GM12878 (cell line): ENCODE measurements around the gene SAMD7. TPM values are rescaled to one million over a fixed set of nuclear protein-coding genes. Genes with fewer than 3 reads are reported as not detected.

ENCODE experiments used
- ATAC-seq: fragments of 200-7000 bp; cut with Tn5 transposase; 3 replicates; pipeline ENCODE4 v1.9.1; 2020; ENCODE audit warnings: mild to moderate bottlenecking, moderate library complexity
- BruUV-seq: library from RNA; stranded (reverse); fragments of 400-500 nt; replicated peaks from 2 replicates; lab custom pipeline; 2021; lab: Mats Ljungman, UMichigan
- CTCF ChIA-PET: fragments of 300-600 bp; sonication (Branson Sonifier 250); formaldehyde crosslinking; extraction: SDS; loops from one replicate; lab custom pipeline; 2021; ENCODE audit warnings: inconsistent platforms; lab: Yijun Ruan, JAX
- POLR2A ChIA-PET: fragments of 350-600 bp; formaldehyde crosslinking; extraction: SDS; loops from one replicate; lab custom pipeline; 2021; ENCODE audit warnings: inconsistent platforms; lab: Charles Lee
- RAD21 ChIA-PET: fragments of 300-600 bp; sonication (Branson Sonifier 250); formaldehyde crosslinking; loops from one replicate; lab custom pipeline; 2023; ENCODE audit warnings: antibody characterized with exemption; ENCODE audit not compliant: unreplicated experiment; lab: Charles Lee
- SMC1A ChIA-PET: fragments of 300-600 bp; sonication (Branson Sonifier 250); formaldehyde crosslinking; loops from one replicate; lab custom pipeline; 2023; ENCODE audit not compliant: unreplicated experiment, uncharacterized antibody; lab: Charles Lee
- DNase-seq: peaks from one replicate; pipeline ENCODE4 v3.0.0-alpha.2; 2011; ENCODE audit warnings: low read depth, low spot score
- FAIRE-seq: peaks from 3 replicates; lab custom pipeline; 2011; peaks lifted over from hg19 to GRCh38; lab: Jason Lieb, UNC
- H2AFZ ChIP-seq: 2 replicates; pipeline ENCODE4 v1.6.0; 2011; ENCODE audit warnings: low read depth, low read length, control low read depth; ENCODE audit not compliant: control insufficient read depth
- H3K27ac ChIP-seq: 2 replicates; pipeline ENCODE4 v1.5.1; 2011; ENCODE audit warnings: control low read depth; ENCODE audit not compliant: control insufficient read depth, insufficient read depth
- H3K27me3 ChIP-seq, 2 experiments: replicated peaks in 1 of 2; 2 replicates each; pipeline versions ENCODE4 v1.6.0 to v1.6.1; 2011; ENCODE audit warnings: low read length in 1 of 2; ENCODE audit not compliant: control insufficient read depth in 2 of 2, insufficient read depth in 2 of 2
- H3K36me3 ChIP-seq, 2 experiments: 2 replicates each; pipeline ENCODE4 v1.5.1; 2011; ENCODE audit warnings: low read length in 1 of 2; ENCODE audit not compliant: control insufficient read depth in 2 of 2, insufficient read depth in 2 of 2
- H3K4me1 ChIP-seq: 2 replicates; pipeline ENCODE4 v1.6.1; 2011; ENCODE audit warnings: mild to moderate bottlenecking, low read length, moderate library complexity, mixed read lengths; ENCODE audit not compliant: control insufficient read depth, insufficient read depth
- H3K4me2 ChIP-seq: 2 replicates; pipeline ENCODE4 v1.6.0; 2011; ENCODE audit warnings: control low read depth; ENCODE audit not compliant: control insufficient read depth, insufficient read depth
- H3K4me3 ChIP-seq: fragments of 200-600 bp; sonication (generic); 2 replicates; pipeline ENCODE4 v1.5.1; 2016
- H3K79me2 ChIP-seq: 2 replicates; pipeline ENCODE4 v1.6.0; 2011; ENCODE audit warnings: low read length; ENCODE audit not compliant: control insufficient read depth, insufficient read depth
- H3K9ac ChIP-seq: 2 replicates; pipeline ENCODE4 v1.8.0; 2011; ENCODE audit warnings: low read length, control low read depth, mixed read lengths; ENCODE audit not compliant: control insufficient read depth, insufficient read depth
- H3K9me3 ChIP-seq: replicated peaks from 3 replicates; pipeline ENCODE4 v1.5.1; 2011; ENCODE audit warnings: mild to moderate bottlenecking, low read length; ENCODE audit not compliant: control insufficient read depth, insufficient read depth
- H4K20me1 ChIP-seq: 2 replicates; pipeline ENCODE4 v1.6.0; 2011; ENCODE audit not compliant: control insufficient read depth, insufficient read depth
- BCL11A ChIP-seq: IDR thresholded peaks from 2 replicates; pipeline ENCODE4 v1.6.1; 2011; ENCODE audit warnings: low read depth, low read length
- ESRRA ChIP-seq: IDR thresholded peaks from 2 replicates; pipeline ENCODE4 v1.6.1; 2012; ENCODE audit warnings: mild to moderate bottlenecking, low read length, improper control_type of control experiment
- NFIC ChIP-seq: IDR thresholded peaks from 2 replicates; pipeline ENCODE4 v1.6.1; 2012; ENCODE audit warnings: low read depth, mild to moderate bottlenecking, inconsistent platforms, low read length, moderate library complexity
- PAX5 ChIP-seq: IDR thresholded peaks from 2 replicates; pipeline ENCODE4 v1.6.1; 2011; ENCODE audit warnings: low read depth, low read length, borderline replicate concordance
- RAD51 ChIP-seq: fragments of 450-650 bp; IDR thresholded peaks from 2 replicates; pipeline ENCODE4 v1.6.1; 2016; ENCODE audit warnings: moderate library complexity, mild to moderate bottlenecking, inconsistent platforms
- SMAD1 ChIP-seq: fragments of 450-650 bp; IDR thresholded peaks from 2 replicates; pipeline ENCODE4 v1.6.1; 2018; ENCODE audit warnings: mild to moderate bottlenecking, low read depth; ENCODE audit not compliant: partially characterized antibody
- SPI1 ChIP-seq: IDR thresholded peaks from 2 replicates; pipeline ENCODE4 v1.6.1; 2011; ENCODE audit warnings: low read depth, mild to moderate bottlenecking, low read length, moderate library complexity, borderline replicate concordance; ENCODE audit not compliant: insufficient read depth
- TCF3 ChIP-seq: IDR thresholded peaks from 2 replicates; pipeline ENCODE4 v1.6.1; 2012; ENCODE audit warnings: low read depth, mild to moderate bottlenecking, low read length, borderline replicate concordance; ENCODE audit not compliant: insufficient read depth
- TCF7 ChIP-seq: IDR thresholded peaks from 2 replicates; pipeline ENCODE4 v1.6.1; 2014; ENCODE audit warnings: antibody characterized with exemption, borderline replicate concordance
- ZNF217 ChIP-seq: fragments of 450-650 bp; IDR thresholded peaks from 2 replicates; pipeline ENCODE4 v1.6.1; 2017; ENCODE audit warnings: antibody characterized with exemption, mild to moderate bottlenecking
- WGBS: methylation state at CpG from one replicate; pipeline ENCODE4 v1.1.6; 2016; ENCODE audit warnings: low lambda C conversion rate; ENCODE audit not compliant: insufficient replicate concordance, insufficient coverage; ENCODE audit errors: missing lambda C conversion rate; 5-methylcytosine and 5-hydroxymethylcytosine counted together
- in situ Hi-C: fragments of 300-500 bp; cut with MboI; formaldehyde crosslinking; loops from 9 replicates; pipeline ENCODE4 v1.14.3; 2018; ENCODE audit warnings: mixed read lengths
- intact Hi-C: fragments of 100-400 bp; cut with micrococcal nuclease; formaldehyde crosslinking; loops from one replicate; pipeline ENCODE4 v1.14.2; 2022; ENCODE audit not compliant: unreplicated experiment
- polyA plus RNA-seq, 11 experiments: library from polyadenylated mRNA; depleted of rRNA in 4 of 11; unstranded in 6 of 11; stranded (reverse) in 5 of 11; fragments of >200 nt; fragmentation: Nextera tagmentation in 4 of 11; fragmentation: Illumina TruSeq in 1 of 11; extraction: Ambion mirVana in 4 of 11; extraction: Trizol in 1 of 11; gene quantifications; 1 replicate in 1 of 11; 2 replicates in 10 of 11; pipeline versions ENCODE4 v1.2.1 to v1.2.3, GENCODE V29; 2011 to 2016; ENCODE audit warnings: inconsistent platforms in 2 of 11, missing spikeins in 2 of 11, low read depth in 1 of 11
- total RNA-seq, 4 experiments: library from RNA; depleted of rRNA in 3 of 4; stranded (reverse); fragments of >200 nt in 3 of 4; fragmentation: Illumina TruSeq in 1 of 4; extraction: Trizol in 1 of 4; gene quantifications; 2 replicates each; pipeline versions ENCODE4 v1.2.1 to v1.2.3, GENCODE V29; 2013 to 2021
- TF ChIP-seq, protein P1 (sequence below): fragments of 450-650 bp; formaldehyde crosslinking; IDR thresholded peaks from 2 replicates; pipeline ENCODE4 v1.4.0; 2022; ENCODE audit warnings: mild to moderate bottlenecking, moderate library complexity
- TF ChIP-seq, protein P2 (sequence below): fragments of 150-350 bp; IDR thresholded peaks from 2 replicates; pipeline ENCODE4 v1.6.1; 2014; ENCODE audit warnings: mild to moderate bottlenecking, low read depth, low read length
- TF ChIP-seq, protein P3 (sequence below): IDR thresholded peaks from 2 replicates; pipeline ENCODE4 v1.6.1; 2012; ENCODE audit warnings: improper control_type of control experiment, low read depth, low read length; ENCODE audit not compliant: insufficient replicate concordance

SAMD7 gene
- total and polyA plus RNA-seq, 10 of the 15 experiments (the other 5 are each of a cell fraction or from before 2014, with no cell fraction given), result 0.03 to 0.11 (median 0.07) TPM; not detected in 3

DNA sequence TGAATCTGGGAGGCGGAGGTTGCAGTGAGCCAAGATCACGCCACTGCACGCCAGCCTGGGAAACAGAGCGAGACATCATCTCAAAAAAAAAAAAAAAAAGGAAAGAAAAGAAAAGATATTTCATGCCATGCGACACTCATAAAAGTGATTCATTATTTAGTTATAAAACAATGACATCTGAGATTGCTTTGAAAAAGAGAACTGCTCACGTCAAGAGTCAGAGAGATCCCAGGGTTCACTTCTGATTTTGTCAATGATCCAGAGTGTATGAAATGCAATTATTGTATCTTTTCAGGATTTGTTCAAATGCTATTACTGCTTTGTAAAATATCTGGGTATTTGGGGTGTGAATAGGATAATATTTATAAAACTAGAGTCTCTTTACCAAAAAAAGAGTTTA is 6.0 kb upstream of the SAMD7 start:
- Histone ChIP-seq H3K27me3 (peaks cover 0 to 2% of the 10 kb centered on the region in 2 experiments; a peak in 1 of 4 replicates), H3K4me2 (no peak overlapping the region), H3K4me1 (no peaks in the 10 kb centered on the region), H3K36me3 (no peaks in the 10 kb centered on the region), H3K79me2 (no peaks in the 10 kb centered on the region), H3K4me3 (no peak overlapping the region), H2AFZ (no peak overlapping the region), H4K20me1 (no peaks in the 10 kb centered on the region), H3K9me3 (peaks cover 8% of the 10 kb centered on the region; the same call in 2 of the 3 replicates), H3K27ac (no peak overlapping the region), H3K9ac (no peak overlapping the region)
- RAD21 ChIA-PET, result no interaction called here
- in situ Hi-C loops (no loop called here), intact Hi-C loops (no loop called here)
- SMC1A ChIA-PET, result no interaction called here
- no peak for FAIRE-seq
- no peak for DNase-seq
- no TSS peak for BruUV-seq
- no peak for TF ChIP-seq SPI1
- TF ChIP-seq, protein P1, sequence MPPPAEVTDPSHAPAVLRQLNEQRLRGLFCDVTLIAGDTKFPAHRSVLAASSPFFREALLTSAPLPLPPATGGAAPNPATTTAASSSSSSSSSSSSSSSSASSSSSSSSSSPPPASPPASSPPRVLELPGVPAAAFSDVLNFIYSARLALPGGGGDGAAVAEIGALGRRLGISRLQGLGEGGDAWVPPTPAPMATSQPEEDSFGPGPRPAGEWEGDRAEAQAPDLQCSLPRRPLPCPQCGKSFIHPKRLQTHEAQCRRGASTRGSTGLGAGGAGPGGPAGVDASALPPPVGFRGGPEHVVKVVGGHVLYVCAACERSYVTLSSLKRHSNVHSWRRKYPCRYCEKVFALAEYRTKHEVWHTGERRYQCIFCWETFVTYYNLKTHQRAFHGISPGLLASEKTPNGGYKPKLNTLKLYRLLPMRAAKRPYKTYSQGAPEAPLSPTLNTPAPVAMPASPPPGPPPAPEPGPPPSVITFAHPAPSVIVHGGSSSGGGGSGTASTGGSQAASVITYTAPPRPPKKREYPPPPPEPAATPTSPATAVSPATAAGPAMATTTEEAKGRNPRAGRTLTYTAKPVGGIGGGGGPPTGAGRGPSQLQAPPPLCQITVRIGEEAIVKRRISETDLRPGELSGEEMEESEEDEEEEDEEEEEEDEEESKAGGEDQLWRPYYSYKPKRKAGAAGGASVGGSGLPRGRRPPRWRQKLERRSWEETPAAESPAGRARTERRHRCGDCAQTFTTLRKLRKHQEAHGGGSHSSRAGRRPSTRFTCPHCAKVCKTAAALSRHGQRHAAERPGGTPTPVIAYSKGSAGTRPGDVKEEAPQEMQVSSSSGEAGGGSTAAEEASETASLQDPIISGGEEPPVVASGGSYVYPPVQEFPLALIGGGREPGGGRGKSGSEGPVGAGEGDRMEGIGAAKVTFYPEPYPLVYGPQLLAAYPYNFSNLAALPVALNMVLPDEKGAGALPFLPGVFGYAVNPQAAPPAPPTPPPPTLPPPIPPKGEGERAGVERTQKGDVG (CRISPR knock-in tag), result no peak
- no peak for TF ChIP-seq BCL11A
- no peak for TF ChIP-seq ESRRA
- TF ChIP-seq, protein P2, sequence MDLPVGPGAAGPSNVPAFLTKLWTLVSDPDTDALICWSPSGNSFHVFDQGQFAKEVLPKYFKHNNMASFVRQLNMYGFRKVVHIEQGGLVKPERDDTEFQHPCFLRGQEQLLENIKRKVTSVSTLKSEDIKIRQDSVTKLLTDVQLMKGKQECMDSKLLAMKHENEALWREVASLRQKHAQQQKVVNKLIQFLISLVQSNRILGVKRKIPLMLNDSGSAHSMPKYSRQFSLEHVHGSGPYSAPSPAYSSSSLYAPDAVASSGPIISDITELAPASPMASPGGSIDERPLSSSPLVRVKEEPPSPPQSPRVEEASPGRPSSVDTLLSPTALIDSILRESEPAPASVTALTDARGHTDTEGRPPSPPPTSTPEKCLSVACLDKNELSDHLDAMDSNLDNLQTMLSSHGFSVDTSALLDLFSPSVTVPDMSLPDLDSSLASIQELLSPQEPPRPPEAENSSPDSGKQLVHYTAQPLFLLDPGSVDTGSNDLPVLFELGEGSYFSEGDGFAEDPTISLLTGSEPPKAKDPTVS, result no peak
- no peak for TF ChIP-seq TCF3
- TF ChIP-seq NFIC, result no peak
- no peak for TF ChIP-seq PAX5
- TF ChIP-seq ZNF217, result no peak
- TF ChIP-seq, protein P3, sequence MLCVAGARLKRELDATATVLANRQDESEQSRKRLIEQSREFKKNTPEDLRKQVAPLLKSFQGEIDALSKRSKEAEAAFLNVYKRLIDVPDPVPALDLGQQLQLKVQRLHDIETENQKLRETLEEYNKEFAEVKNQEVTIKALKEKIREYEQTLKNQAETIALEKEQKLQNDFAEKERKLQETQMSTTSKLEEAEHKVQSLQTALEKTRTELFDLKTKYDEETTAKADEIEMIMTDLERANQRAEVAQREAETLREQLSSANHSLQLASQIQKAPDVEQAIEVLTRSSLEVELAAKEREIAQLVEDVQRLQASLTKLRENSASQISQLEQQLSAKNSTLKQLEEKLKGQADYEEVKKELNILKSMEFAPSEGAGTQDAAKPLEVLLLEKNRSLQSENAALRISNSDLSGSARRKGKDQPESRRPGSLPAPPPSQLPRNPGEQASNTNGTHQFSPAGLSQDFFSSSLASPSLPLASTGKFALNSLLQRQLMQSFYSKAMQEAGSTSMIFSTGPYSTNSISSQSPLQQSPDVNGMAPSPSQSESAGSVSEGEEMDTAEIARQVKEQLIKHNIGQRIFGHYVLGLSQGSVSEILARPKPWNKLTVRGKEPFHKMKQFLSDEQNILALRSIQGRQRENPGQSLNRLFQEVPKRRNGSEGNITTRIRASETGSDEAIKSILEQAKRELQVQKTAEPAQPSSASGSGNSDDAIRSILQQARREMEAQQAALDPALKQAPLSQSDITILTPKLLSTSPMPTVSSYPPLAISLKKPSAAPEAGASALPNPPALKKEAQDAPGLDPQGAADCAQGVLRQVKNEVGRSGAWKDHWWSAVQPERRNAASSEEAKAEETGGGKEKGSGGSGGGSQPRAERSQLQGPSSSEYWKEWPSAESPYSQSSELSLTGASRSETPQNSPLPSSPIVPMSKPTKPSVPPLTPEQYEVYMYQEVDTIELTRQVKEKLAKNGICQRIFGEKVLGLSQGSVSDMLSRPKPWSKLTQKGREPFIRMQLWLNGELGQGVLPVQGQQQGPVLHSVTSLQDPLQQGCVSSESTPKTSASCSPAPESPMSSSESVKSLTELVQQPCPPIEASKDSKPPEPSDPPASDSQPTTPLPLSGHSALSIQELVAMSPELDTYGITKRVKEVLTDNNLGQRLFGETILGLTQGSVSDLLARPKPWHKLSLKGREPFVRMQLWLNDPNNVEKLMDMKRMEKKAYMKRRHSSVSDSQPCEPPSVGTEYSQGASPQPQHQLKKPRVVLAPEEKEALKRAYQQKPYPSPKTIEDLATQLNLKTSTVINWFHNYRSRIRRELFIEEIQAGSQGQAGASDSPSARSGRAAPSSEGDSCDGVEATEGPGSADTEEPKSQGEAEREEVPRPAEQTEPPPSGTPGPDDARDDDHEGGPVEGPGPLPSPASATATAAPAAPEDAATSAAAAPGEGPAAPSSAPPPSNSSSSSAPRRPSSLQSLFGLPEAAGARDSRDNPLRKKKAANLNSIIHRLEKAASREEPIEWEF, result no peak
- TF ChIP-seq TCF7, result no peak
- no peak for TF ChIP-seq RAD51
- TF ChIP-seq SMAD1, result no peak
- CTCF ChIA-PET, result no interaction called here
- POLR2A ChIA-PET, result no interaction called here
- ATAC-seq, result no peak
- 81% methylated on average over 6 of the region's 6 CpGs for WGBS
